ENCODE results near the gene CNGA3. TPM values are rescaled to one million over a fixed set of nuclear protein-coding genes. Genes with fewer than 3 reads are reported as not detected.

CNGA3 gene
- total and polyA plus RNA-seq, 2 donors (not counting 3 experiments of a cell fraction or from before 2014, with no cell fraction given): not detected

DNA sequence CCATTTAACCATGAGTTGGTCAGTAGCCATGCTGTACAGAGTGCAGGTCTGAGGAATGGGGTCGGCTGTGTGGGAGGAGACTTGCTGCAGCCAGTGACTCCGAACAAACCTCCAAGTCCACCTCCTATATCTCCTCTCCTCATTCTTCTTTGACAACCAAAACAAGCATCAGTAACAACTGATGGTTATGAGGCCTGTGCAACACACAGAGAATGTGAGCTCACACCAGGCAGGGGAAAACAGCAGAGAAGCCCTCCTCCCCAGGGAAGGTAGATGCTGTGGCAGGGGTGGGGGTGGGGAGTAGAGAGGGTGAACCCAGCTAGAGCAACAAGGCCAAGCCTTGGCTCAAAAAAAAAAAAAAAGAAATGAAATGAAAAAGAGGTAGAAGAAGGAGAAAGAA, 12.3 kb upstream of the CNGA3 start:
- Histone ChIP-seq H3K9me3 (replicated peaks; ENCODE audit: control insufficient read depth, insufficient read depth, low read length) (no peaks in the 10 kb centered on the region), H3K36me3 (ENCODE audit: control insufficient read depth in 2 of 2, extremely low read depth in 1 of 2, insufficient read depth in 2 of 2, low read length in 2 of 2) (no peaks in the 10 kb centered on the region), H3K4me3 (replicated peaks in 1 of 3; ENCODE audit: insufficient read depth in 1 of 3, low read depth in 1 of 3, low read length in 3 of 3) (no peak overlapping the region), H3K79me2 (ENCODE audit: control insufficient read depth, insufficient read depth, low read length) (no peaks in the 10 kb centered on the region), H3K9me1 (replicated peaks; ENCODE audit: control insufficient read depth, extremely low read depth, insufficient read depth, low read length) (no peaks in the 10 kb centered on the region), H3K9ac (replicated peaks; ENCODE audit: extremely low read depth, insufficient read depth, low read length) (no peak overlapping the region), H2AFZ (ENCODE audit: low read depth, low read length) (no peak overlapping the region), H4K20me1 (replicated peaks; ENCODE audit: control insufficient read depth, extremely low read depth, insufficient read depth, low read length) (no peaks in the 10 kb centered on the region), H3K27ac (ENCODE audit: insufficient read depth, low read depth, low read length) (no peak overlapping the region), H3K4me1 (ENCODE audit: control insufficient read depth, extremely low read depth, insufficient read depth, low read length) (no peaks in the 10 kb centered on the region), H3K4me2 (ENCODE audit: insufficient read depth, low read length) (no peak overlapping the region), H3K27me3 (ENCODE audit: control insufficient read depth in 2 of 2, insufficient read depth in 2 of 2, low read length in 2 of 2) (no peaks in the 10 kb centered on the region)
- FAIRE-seq (no peak), DNase-seq (ENCODE audit: low read depth, low spot score) (no peak)
- dilution Hi-C loops (cut with MboI; ENCODE audit: extremely low pct_ligation_motif_present, low sequenced_read_pairs): loop anchor here (25.0 kb wide), 1 partner anchor 172 kb away; no protein-coding TSS in a partner anchor
- intact Hi-C loops (cut with micrococcal nuclease): no loop called here
- POLR2A ChIA-PET: no interaction called here
- TF ChIP-seq GATA2 (IDR thresholded peaks at IDR 0.05; ENCODE audit: insufficient read depth, insufficient read length, low read depth, low read length) (no peak), POLR2AphosphoS5 (IDR thresholded peaks at IDR 0.05; ENCODE audit: insufficient read depth, low read depth, low read length) (no peak), EZH2 (IDR thresholded peaks at IDR 0.05; ENCODE audit: borderline replicate concordance, low read depth, low read length, severe bottlenecking) (no peak), POLR2A (IDR thresholded peaks at IDR 0.05; ENCODE audit: low read depth, low read length) (no peak), FOS (IDR thresholded peaks at IDR 0.05; ENCODE audit: borderline replicate concordance, insufficient read depth, low read length) (no peak)
- TF ChIP-seq, protein P1, sequence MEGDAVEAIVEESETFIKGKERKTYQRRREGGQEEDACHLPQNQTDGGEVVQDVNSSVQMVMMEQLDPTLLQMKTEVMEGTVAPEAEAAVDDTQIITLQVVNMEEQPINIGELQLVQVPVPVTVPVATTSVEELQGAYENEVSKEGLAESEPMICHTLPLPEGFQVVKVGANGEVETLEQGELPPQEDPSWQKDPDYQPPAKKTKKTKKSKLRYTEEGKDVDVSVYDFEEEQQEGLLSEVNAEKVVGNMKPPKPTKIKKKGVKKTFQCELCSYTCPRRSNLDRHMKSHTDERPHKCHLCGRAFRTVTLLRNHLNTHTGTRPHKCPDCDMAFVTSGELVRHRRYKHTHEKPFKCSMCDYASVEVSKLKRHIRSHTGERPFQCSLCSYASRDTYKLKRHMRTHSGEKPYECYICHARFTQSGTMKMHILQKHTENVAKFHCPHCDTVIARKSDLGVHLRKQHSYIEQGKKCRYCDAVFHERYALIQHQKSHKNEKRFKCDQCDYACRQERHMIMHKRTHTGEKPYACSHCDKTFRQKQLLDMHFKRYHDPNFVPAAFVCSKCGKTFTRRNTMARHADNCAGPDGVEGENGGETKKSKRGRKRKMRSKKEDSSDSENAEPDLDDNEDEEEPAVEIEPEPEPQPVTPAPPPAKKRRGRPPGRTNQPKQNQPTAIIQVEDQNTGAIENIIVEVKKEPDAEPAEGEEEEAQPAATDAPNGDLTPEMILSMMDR (IDR thresholded peaks at IDR 0.05; ENCODE audit: extremely low read depth in 1 of 2, insufficient read depth in 1 of 2, low read depth in 1 of 2, low read length in 2 of 2): no peak
- TF ChIP-seq, protein P2, sequence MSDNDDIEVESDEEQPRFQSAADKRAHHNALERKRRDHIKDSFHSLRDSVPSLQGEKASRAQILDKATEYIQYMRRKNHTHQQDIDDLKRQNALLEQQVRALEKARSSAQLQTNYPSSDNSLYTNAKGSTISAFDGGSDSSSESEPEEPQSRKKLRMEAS (IDR thresholded peaks at IDR 0.05; ENCODE audit: insufficient read depth, insufficient read length): no peak
- CTCF ChIA-PET: no interaction called here
- BruUV-seq (replicated peaks): no TSS peak
